Measurements from ENCODE around the gene ADAM33.

Gene ADAM33

GRCh38 chr20:3652676-3653596 is 28.9 kb downstream of the ADAM33 start:
- peaks cover 3% of the 10 kb centered on the region; the same call in 1 of the 2 replicates for H3K4me1 ChIP-seq (ENCODE audit: control insufficient read depth, insufficient read depth, low read length)
- H3K36me3 ChIP-seq (ENCODE audit: control insufficient read depth, insufficient read depth, low read length) = no peaks in the 10 kb centered on the region
- H3K27ac ChIP-seq (ENCODE audit: low read depth, low read length) = no peak overlapping the region
- H3K4me3 ChIP-seq (ENCODE audit: low read depth, low read length) = no peak overlapping the region
- H3K27me3 ChIP-seq (ENCODE audit: control insufficient read depth, insufficient read depth, low read length) = no peaks in the 10 kb centered on the region
- H3K9ac ChIP-seq (ENCODE audit: low read depth, low read length) = no peak overlapping the region
- H3K9me3 ChIP-seq (ENCODE audit: control insufficient read depth, insufficient read depth, low read length) = no peaks in the 10 kb centered on the region

GRCh38 chr20:3652221-3652620 is 29.6 kb downstream of the ADAM33 start:
- Histone ChIP-seq H3K9ac (ENCODE audit: low read depth, low read length) (no peak overlapping the region), H3K4me3 (ENCODE audit: low read depth, low read length) (no peak overlapping the region), H3K27ac (ENCODE audit: low read depth, low read length) (no peak overlapping the region), H3K9me3 (ENCODE audit: control insufficient read depth, insufficient read depth, low read length) (no peaks in the 10 kb centered on the region), H3K36me3 (ENCODE audit: control insufficient read depth, insufficient read depth, low read length) (no peaks in the 10 kb centered on the region), H3K4me1 (ENCODE audit: control insufficient read depth, insufficient read depth, low read length) (peaks cover 3% of the 10 kb centered on the region; the same call in 1 of the 2 replicates), H3K27me3 (ENCODE audit: control insufficient read depth, insufficient read depth, low read length) (no peaks in the 10 kb centered on the region)

GRCh38 chr20:3651204-3651962 is 30.4 kb downstream of the ADAM33 start:
- H3K27ac ChIP-seq (ENCODE audit: low read depth, low read length) = no peak overlapping the region
- H3K9me3 ChIP-seq (ENCODE audit: control insufficient read depth, insufficient read depth, low read length) = no peaks in the 10 kb centered on the region
- H3K4me3 ChIP-seq (ENCODE audit: low read depth, low read length) = no peak overlapping the region
- H3K36me3 ChIP-seq (ENCODE audit: control insufficient read depth, insufficient read depth, low read length) = peaks cover 5% of the 10 kb centered on the region; the same call in 1 of the 2 replicates
- H3K9ac ChIP-seq (ENCODE audit: low read depth, low read length) = no peak overlapping the region
- H3K27me3 ChIP-seq (ENCODE audit: control insufficient read depth, insufficient read depth, low read length) = no peaks in the 10 kb centered on the region
- H3K4me1 ChIP-seq (ENCODE audit: control insufficient read depth, insufficient read depth, low read length) = peaks cover 3% of the 10 kb centered on the region; the same call in 1 of the 2 replicates

GRCh38 chr20:3648951-3649350 is 32.9 kb downstream of the ADAM33 start:
- H3K27me3 ChIP-seq (ENCODE audit: control insufficient read depth, insufficient read depth, low read length) = no peaks in the 10 kb centered on the region
- H3K27ac ChIP-seq (ENCODE audit: low read depth, low read length) = no peak overlapping the region
- H3K36me3 ChIP-seq (ENCODE audit: control insufficient read depth, insufficient read depth, low read length) = peaks cover 11% of the 10 kb centered on the region
- no peak overlapping the region for H3K9ac ChIP-seq (ENCODE audit: low read depth, low read length)
- peaks cover 3% of the 10 kb centered on the region; the same call in 1 of the 2 replicates for H3K4me1 ChIP-seq (ENCODE audit: control insufficient read depth, insufficient read depth, low read length)
- H3K4me3 ChIP-seq (ENCODE audit: low read depth, low read length) = no peak overlapping the region
- H3K9me3 ChIP-seq (ENCODE audit: control insufficient read depth, insufficient read depth, low read length) = no peaks in the 10 kb centered on the region

GRCh38 chr20:3647473-3647872 is 34.3 kb downstream of the ADAM33 start:
- H3K36me3 ChIP-seq (ENCODE audit: control insufficient read depth, insufficient read depth, low read length) = peaks cover 11% of the 10 kb centered on the region
- H3K27me3 ChIP-seq (ENCODE audit: control insufficient read depth, insufficient read depth, low read length) = no peaks in the 10 kb centered on the region
- no peaks in the 10 kb centered on the region for H3K4me1 ChIP-seq (ENCODE audit: control insufficient read depth, insufficient read depth, low read length)
- no peaks in the 10 kb centered on the region for H3K9me3 ChIP-seq (ENCODE audit: control insufficient read depth, insufficient read depth, low read length)
- no peak overlapping the region for H3K9ac ChIP-seq (ENCODE audit: low read depth, low read length)
- H3K27ac ChIP-seq (ENCODE audit: low read depth, low read length) = no peak overlapping the region
- H3K4me3 ChIP-seq (ENCODE audit: low read depth, low read length) = no peak overlapping the region

GRCh38 chr20:3646651-3647050 is 35.2 kb downstream of the ADAM33 start:
- H3K27ac ChIP-seq (ENCODE audit: low read depth, low read length) = no peak overlapping the region
- no peaks in the 10 kb centered on the region for H3K27me3 ChIP-seq (ENCODE audit: control insufficient read depth, insufficient read depth, low read length)
- no peak overlapping the region for H3K4me3 ChIP-seq (ENCODE audit: low read depth, low read length)
- no peaks in the 10 kb centered on the region for H3K4me1 ChIP-seq (ENCODE audit: control insufficient read depth, insufficient read depth, low read length)
- H3K9me3 ChIP-seq (ENCODE audit: control insufficient read depth, insufficient read depth, low read length) = no peaks in the 10 kb centered on the region
- H3K36me3 ChIP-seq (ENCODE audit: control insufficient read depth, insufficient read depth, low read length) = peaks cover 11% of the 10 kb centered on the region
- H3K9ac ChIP-seq (ENCODE audit: low read depth, low read length) = no peak overlapping the region

GRCh38 chr20:3646067-3646440 is 35.8 kb downstream of the ADAM33 start:
- H3K36me3 ChIP-seq (ENCODE audit: control insufficient read depth, insufficient read depth, low read length) = peaks cover 11% of the 10 kb centered on the region
- no peak overlapping the region for H3K4me3 ChIP-seq (ENCODE audit: low read depth, low read length)
- no peaks in the 10 kb centered on the region for H3K9me3 ChIP-seq (ENCODE audit: control insufficient read depth, insufficient read depth, low read length)
- H3K27me3 ChIP-seq (ENCODE audit: control insufficient read depth, insufficient read depth, low read length) = no peaks in the 10 kb centered on the region
- H3K27ac ChIP-seq (ENCODE audit: low read depth, low read length) = no peak overlapping the region
- H3K9ac ChIP-seq (ENCODE audit: low read depth, low read length) = no peak overlapping the region
- no peaks in the 10 kb centered on the region for H3K4me1 ChIP-seq (ENCODE audit: control insufficient read depth, insufficient read depth, low read length)

- H3K4me1 ChIP-seq (ENCODE audit: control insufficient read depth, insufficient read depth, low read length) = no peaks in the 10 kb centered on the region
- no peaks in the 10 kb centered on the region for H3K9me3 ChIP-seq (ENCODE audit: control insufficient read depth, insufficient read depth, low read length)
- no peak overlapping the region for H3K27ac ChIP-seq (ENCODE audit: low read depth, low read length)
- H3K36me3 ChIP-seq (ENCODE audit: control insufficient read depth, insufficient read depth, low read length) = peaks cover 11% of the 10 kb centered on the region
- no peak overlapping the region for H3K4me3 ChIP-seq (ENCODE audit: low read depth, low read length)
- H3K27me3 ChIP-seq (ENCODE audit: control insufficient read depth, insufficient read depth, low read length) = no peaks in the 10 kb centered on the region
- H3K9ac ChIP-seq (ENCODE audit: low read depth, low read length) = no peak overlapping the region
Measured at GRCh38 chr20:3645309-3646066, 36.3 kb downstream of the ADAM33 start.

GRCh38 chr20:3640259-3640658 is 41.6 kb downstream of the ADAM33 start:
- Histone ChIP-seq H3K27me3 (ENCODE audit: control insufficient read depth, insufficient read depth, low read length) (no peaks in the 10 kb centered on the region), H3K27ac (ENCODE audit: low read depth, low read length) (no peak overlapping the region), H3K4me3 (ENCODE audit: low read depth, low read length) (no peak overlapping the region), H3K9me3 (ENCODE audit: control insufficient read depth, insufficient read depth, low read length) (no peaks in the 10 kb centered on the region), H3K4me1 (ENCODE audit: control insufficient read depth, insufficient read depth, low read length) (no peaks in the 10 kb centered on the region), H3K36me3 (ENCODE audit: control insufficient read depth, insufficient read depth, low read length) (peaks cover 1% of the 10 kb centered on the region), H3K9ac (ENCODE audit: low read depth, low read length) (no peak overlapping the region)

GRCh38 chr20:3635346-3635745 is 46.5 kb downstream of the ADAM33 start:
- H3K27me3 ChIP-seq (ENCODE audit: control insufficient read depth, insufficient read depth, low read length) = no peaks in the 10 kb centered on the region
- no peak overlapping the region for H3K4me3 ChIP-seq (ENCODE audit: low read depth, low read length)
- no peaks in the 10 kb centered on the region for H3K9me3 ChIP-seq (ENCODE audit: control insufficient read depth, insufficient read depth, low read length)
- H3K27ac ChIP-seq (ENCODE audit: low read depth, low read length) = no peak overlapping the region
- H3K4me1 ChIP-seq (ENCODE audit: control insufficient read depth, insufficient read depth, low read length) = peaks cover 2% of the 10 kb centered on the region; the same call in 1 of the 2 replicates
- H3K36me3 ChIP-seq (ENCODE audit: control insufficient read depth, insufficient read depth, low read length) = no peaks in the 10 kb centered on the region
- H3K9ac ChIP-seq (ENCODE audit: low read depth, low read length) = no peak overlapping the region

All from HUES48 (cell line).